Lower lobe of right lung (tissue), 2 donors: ENCODE data around the gene CHAMP1. TPM values are rescaled to one million over a fixed set of nuclear protein-coding genes. Genes with fewer than 3 reads are reported as not detected.
"Not testable (repeated sequence)": the region's sequence is repeated elsewhere in the genome, so short reads cannot be mapped to it uniquely, and the experiment has no call there.

Experiments
- ATAC-seq, 2 donors: fragments of 200-7000 bp; cut with Tn5 transposase; one replicate each; pipeline ENCODE4 v1.9.1; 2020 to 2022; ENCODE audit warnings: mild to moderate bottlenecking in 2 of 2, moderate library complexity in 2 of 2
- DNase-seq: peaks from one replicate; pipeline ENCODE4 v3.0.0-alpha.2; 2020
- H3K27ac ChIP-seq: fragments of 200-600 bp; one replicate; pipeline ENCODE4 v1.8.0; 2022
- H3K27me3 ChIP-seq: fragments of 200-600 bp; one replicate; pipeline ENCODE4 v1.8.0; 2022; ENCODE audit warnings: low read depth
- H3K36me3 ChIP-seq: fragments of 200-600 bp; one replicate; pipeline ENCODE4 v1.8.0; 2022; ENCODE audit warnings: mild to moderate bottlenecking
- H3K4me1 ChIP-seq: fragments of 200-600 bp; one replicate; pipeline ENCODE4 v1.8.0; 2022
- H3K4me3 ChIP-seq: fragments of 200-600 bp; one replicate; pipeline ENCODE4 v1.8.0; 2022; ENCODE audit warnings: mild to moderate bottlenecking
- H3K9me3 ChIP-seq: fragments of 200-600 bp; one replicate; pipeline ENCODE4 v1.8.0; 2022
- CTCF ChIP-seq: fragments of 200-600 bp; IDR thresholded peaks from one replicate; pipeline ENCODE4 v1.8.0; 2022; ENCODE audit warnings: antibody characterized with exemption, mild to moderate bottlenecking
- intact Hi-C: fragments of 100-400 bp; cut with DNase I; formaldehyde crosslinking; loops from one replicate; pipeline ENCODE4 v1.11.0; 2022
- microRNA-seq: library from miRNA; unstranded; fragments of <30 nt; microRNA quantifications from one replicate; pipeline ENCODE4 v1.2.0, GENCODE V29; 2020; ENCODE audit warnings: borderline number of aligned reads
- total RNA-seq: library from RNA; stranded (reverse); fragmentation: NEBNext Ultra II Directional; extraction: Animal tissue kit (Norgen Biotek cat#: 25700); gene quantifications from one replicate; pipeline ENCODE4 v1.2.1, GENCODE V29; 2021
- donor health status: DM: no; HTN: yes; CAD: no; lungs with severe emphysema.

CHAMP1 gene
- total RNA-seq, 1 donor from 2014 or later, result 19.3 TPM

- no peak for TF ChIP-seq CTCF
- intact Hi-C loops, result no loop called here
These were observed 24.7 kb downstream of the CHAMP1 start for GRCh38 chr13:114338959-114339358.

DNA sequence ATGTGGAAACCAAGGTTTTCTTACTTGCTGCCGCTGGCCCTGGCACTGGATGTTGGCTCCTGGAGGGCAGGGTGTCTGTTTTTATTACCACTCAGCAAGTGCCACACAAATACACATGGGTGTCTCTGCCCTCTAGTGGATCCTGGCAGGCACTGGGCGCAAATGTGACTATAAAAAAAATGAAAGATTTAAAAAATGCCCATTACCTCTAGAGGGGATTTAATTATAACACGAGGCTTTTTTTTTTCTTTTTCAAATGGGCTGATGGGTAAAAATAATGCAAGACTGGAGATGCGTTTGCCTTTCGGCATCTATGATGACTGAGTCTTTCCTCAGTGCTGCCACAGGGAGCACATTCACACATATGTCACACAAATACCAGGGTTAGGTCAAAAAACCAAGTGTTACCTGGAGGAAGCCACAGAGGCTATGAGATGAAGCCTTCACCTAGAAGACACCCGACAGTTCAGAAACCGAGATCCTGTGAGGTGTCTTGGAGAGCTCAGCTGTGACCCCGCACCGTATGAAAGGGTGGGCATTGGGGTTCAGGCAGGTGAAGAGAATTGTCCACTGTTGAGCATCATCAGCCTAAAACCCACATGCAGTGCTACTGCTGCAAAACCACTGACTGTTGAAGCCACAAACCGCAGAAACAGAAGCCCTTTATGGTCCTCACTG lies 25.7 kb downstream of the CHAMP1 start:
- no peaks in the 10 kb centered on the region for H3K9me3 ChIP-seq
- TF ChIP-seq CTCF, result peak; percentile 65
- H3K27ac ChIP-seq, result no peak overlapping the region
- ATAC-seq, result peak; percentile 41 to 46
- no peaks in the 10 kb centered on the region for H3K27me3 ChIP-seq
- intact Hi-C loops, result no loop called here
- H3K36me3 ChIP-seq, result no peaks in the 10 kb centered on the region
- H3K4me3 ChIP-seq, result no peak overlapping the region
- H3K4me1 ChIP-seq, result peaks cover 6% of the 10 kb centered on the region
- no peak for DNase-seq

More at GRCh38 chr13:114338959-114339358, 24.7 kb downstream of the CHAMP1 start:
- H3K4me1 ChIP-seq, result peaks cover 6% of the 10 kb centered on the region
- ATAC-seq (no peak), DNase-seq (no peak)
- no peak overlapping the region for H3K27ac ChIP-seq
- no peaks in the 10 kb centered on the region for H3K9me3 ChIP-seq
- H3K4me3 ChIP-seq, result no peak overlapping the region
- no peaks in the 10 kb centered on the region for H3K36me3 ChIP-seq
- H3K27me3 ChIP-seq, result no peaks in the 10 kb centered on the region

DNA sequence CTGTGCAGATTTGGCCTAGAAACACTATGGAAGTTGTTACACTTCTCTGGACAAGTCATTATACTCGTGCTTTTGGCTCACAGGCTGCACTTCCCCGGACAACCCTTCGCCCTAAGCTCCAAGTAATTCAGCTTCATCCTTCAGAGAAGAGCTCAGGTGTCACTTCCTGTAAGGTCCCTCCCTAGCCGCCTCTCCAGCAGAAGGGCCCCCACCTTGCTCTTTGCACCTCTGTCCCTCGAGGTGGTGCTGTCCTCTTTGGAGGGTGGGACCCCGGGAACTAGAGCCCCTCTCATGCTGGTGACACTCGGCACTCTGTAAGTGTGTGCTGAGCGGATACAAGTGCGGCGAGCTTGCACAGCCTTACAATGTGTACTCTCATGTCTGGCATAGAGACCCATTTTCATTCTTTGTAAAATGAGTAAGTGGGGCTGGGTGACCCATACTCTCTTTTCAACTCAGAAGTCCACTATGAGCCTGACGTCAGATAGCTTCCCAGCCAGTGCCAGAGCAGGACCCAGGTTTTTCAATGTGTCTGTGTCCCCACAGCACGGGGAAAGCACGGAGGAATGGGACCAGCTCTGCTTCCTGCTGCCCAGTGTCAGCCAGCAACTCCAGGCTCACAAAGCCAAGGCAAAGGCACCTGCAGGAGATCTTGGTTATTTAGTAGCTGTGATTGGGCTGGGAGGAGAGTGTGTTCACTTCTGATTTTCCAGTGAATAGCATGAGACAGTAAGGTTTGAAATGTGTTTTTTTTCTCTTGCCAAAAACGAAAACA lies 26.9 kb downstream of the CHAMP1 start:
- no peak for TF ChIP-seq CTCF
- no peak overlapping the region for H3K27ac ChIP-seq
- H3K4me1 ChIP-seq, result peaks cover 6% of the 10 kb centered on the region
- DNase-seq, result no peak
- no peak overlapping the region for H3K4me3 ChIP-seq
- H3K27me3 ChIP-seq, result no peaks in the 10 kb centered on the region
- peak in 1 of 2 donors; percentile 50 for ATAC-seq
- no peaks in the 10 kb centered on the region for H3K9me3 ChIP-seq
- intact Hi-C loops, result no loop called here
- no peaks in the 10 kb centered on the region for H3K36me3 ChIP-seq

DNA sequence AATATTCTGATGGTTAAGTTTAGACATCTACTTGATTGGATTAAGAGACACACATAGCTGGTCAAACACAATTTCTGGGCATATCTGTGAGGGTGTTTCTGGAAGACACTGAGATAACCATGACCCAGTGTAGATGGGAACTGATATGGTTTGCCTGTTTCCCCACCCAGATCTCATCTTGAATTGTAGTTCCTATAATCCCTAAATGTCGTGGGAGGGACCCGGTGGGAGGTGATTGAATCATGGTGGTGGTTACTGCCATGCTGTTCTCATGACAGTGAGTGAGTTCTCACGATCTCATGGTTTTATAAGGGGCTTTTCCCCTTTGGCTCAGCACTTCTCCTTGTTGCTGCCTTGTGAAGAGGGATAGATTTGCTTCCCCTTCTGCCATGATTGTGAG lies 33.0 kb downstream of the CHAMP1 start:
- ATAC-seq, intact Hi-C loops, H3K4me1 ChIP-seq, H3K9me3 ChIP-seq, DNase-seq, H3K4me3 ChIP-seq, H3K27ac ChIP-seq, H3K36me3 ChIP-seq: not testable (repeated sequence)
- peaks cover 11% of the 10 kb centered on the region for H3K27me3 ChIP-seq

DNA sequence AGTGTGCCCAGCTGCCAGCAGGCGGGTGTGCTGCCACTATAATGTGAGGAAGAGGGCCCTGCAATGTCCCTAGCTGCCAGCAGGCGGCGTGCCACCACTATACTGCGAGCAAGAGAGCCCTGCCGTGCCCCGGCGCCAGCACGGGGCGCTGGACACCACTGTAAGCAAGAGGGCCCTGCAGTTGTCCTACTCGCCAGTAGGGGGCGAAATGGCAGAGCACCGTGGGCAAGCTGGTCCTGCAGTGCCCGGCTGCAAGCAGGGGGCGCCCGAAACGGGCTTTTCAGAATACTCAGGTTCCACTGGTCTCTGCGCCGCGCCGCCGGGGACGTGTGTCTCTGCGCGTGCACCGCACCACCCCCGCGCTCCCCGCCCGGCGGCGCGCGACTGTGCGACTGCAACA lies 38.5 kb downstream of the CHAMP1 start:
- H3K4me1 ChIP-seq, intact Hi-C loops, H3K36me3 ChIP-seq, H3K9me3 ChIP-seq, ATAC-seq, H3K4me3 ChIP-seq, H3K27me3 ChIP-seq, H3K27ac ChIP-seq: not testable (repeated sequence)
- TF ChIP-seq CTCF, result peak; percentile 48
- DNase-seq, result peak; percentile 87

DNA sequence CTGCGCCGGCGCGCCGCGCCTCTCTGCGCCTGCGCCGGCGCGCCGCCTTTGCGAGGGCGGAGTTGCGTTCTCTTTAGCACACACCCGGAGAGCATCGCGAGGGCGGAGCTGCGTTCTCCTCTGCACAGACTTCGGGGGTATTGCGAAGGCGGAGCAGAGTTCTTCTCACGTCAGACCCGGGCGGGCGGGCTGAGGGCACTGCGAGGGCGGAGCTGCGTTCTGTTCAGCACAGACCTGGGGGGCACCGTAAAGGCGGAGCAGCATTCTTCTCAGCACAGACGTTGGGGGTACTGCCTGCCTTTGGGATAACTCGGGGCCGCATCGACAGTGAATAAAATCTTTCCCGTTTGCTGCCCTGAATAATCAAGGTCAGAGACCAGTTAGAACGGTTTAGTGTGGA lies 39.1 kb downstream of the CHAMP1 start:
- H3K9me3 ChIP-seq, intact Hi-C loops, H3K27me3 ChIP-seq, H3K36me3 ChIP-seq, ATAC-seq, DNase-seq, H3K4me1 ChIP-seq, H3K4me3 ChIP-seq, H3K27ac ChIP-seq: not testable (repeated sequence)

Small RNAs within 50 kb of the gene (microRNA-seq; reads per million reads assigned to microRNA genes)
- not detected for gene MIR4502

Other genes with a start within 250 kb of the CHAMP1 start
- 19.1 TPM for gene RASA3, start 181.9 kb upstream of the CHAMP1 start, total RNA-seq
- 1.8 TPM for gene CFAP97D2, start 135.2 kb upstream of the CHAMP1 start, total RNA-seq
- gene CDC16, start 79.6 kb upstream of the CHAMP1 start, total RNA-seq, result 66.5 TPM
- gene UPF3A, start 32.9 kb upstream of the CHAMP1 start, total RNA-seq, result 38.9 TPM